ENCODE measurements around the gene MIA.
A peak's percentile ranks its signal among the peaks of the same experiment; 100 is the strongest.

The MIA gene

GRCh38 chr19:40739871-40740703 lies 35.2 kb upstream of the MIA start:
- no peaks in the 10 kb centered on the region for H3K9me3 ChIP-seq (ENCODE audit: control insufficient read depth in 2 of 2, low read length in 2 of 2)
- H3K27ac ChIP-seq (ENCODE audit: low read depth in 2 of 2, low read length in 2 of 2) = peak overlapping the region; percentile 1 to 23
- H3K4me1 ChIP-seq (ENCODE audit: control insufficient read depth in 2 of 2, insufficient read depth in 2 of 2, low read length in 2 of 2) = peaks cover 4 to 5% of the 10 kb centered on the region in 2 donors
- no peaks in the 10 kb centered on the region for H3K27me3 ChIP-seq (ENCODE audit: control insufficient read depth in 2 of 2, insufficient read depth in 2 of 2, low read length in 2 of 2)
- no peak overlapping the region for H3K4me3 ChIP-seq (ENCODE audit: low read length in 2 of 2)
- H3K36me3 ChIP-seq (ENCODE audit: control insufficient read depth in 2 of 2, insufficient read depth in 2 of 2, low read length in 2 of 2) = peaks cover 13 to 40% of the 10 kb centered on the region in 2 donors
- H3K9ac ChIP-seq (ENCODE audit: low read depth in 1 of 2, low read length in 2 of 2) = no peak overlapping the region

DNA sequence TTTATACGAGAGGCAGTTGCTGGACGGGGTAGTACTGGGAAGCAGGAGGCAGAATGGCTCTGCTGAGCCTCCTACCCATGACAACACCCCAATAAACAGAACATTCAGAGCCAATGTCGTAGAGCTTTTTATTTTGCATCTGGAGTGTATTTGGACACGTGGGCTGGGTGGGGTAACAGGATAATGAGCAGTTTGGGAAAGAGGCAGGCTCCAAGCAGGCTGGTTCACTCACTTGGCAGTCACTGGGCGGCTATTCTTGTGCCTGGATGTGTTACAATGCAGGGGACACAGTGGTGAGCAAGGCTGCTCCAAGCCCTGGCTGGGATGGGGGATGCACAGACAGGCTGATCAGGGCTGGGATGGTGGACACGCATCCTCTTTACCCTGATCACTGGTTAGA lies 34.6 kb upstream of the MIA start:
- Histone ChIP-seq H3K4me1 (ENCODE audit: control insufficient read depth in 2 of 2, insufficient read depth in 2 of 2, low read length in 2 of 2) (peaks cover 2% of the 10 kb centered on the region in 2 donors), H3K9me3 (ENCODE audit: control insufficient read depth in 2 of 2, low read length in 2 of 2) (no peaks in the 10 kb centered on the region), H3K36me3 (ENCODE audit: control insufficient read depth in 2 of 2, insufficient read depth in 2 of 2, low read length in 2 of 2) (peaks cover 13 to 33% of the 10 kb centered on the region in 2 donors), H3K9ac (ENCODE audit: low read depth in 1 of 2, low read length in 2 of 2) (no peak overlapping the region), H3K27ac (ENCODE audit: low read depth in 2 of 2, low read length in 2 of 2) (peak overlapping the region; percentile 1 to 22), H3K27me3 (ENCODE audit: control insufficient read depth in 2 of 2, insufficient read depth in 2 of 2, low read length in 2 of 2) (no peaks in the 10 kb centered on the region), H3K4me3 (ENCODE audit: low read length in 2 of 2) (no peak overlapping the region)

GRCh38 chr19:40741527-40742390 lies 33.6 kb upstream of the MIA start:
- no peaks in the 10 kb centered on the region for H3K27me3 ChIP-seq (ENCODE audit: control insufficient read depth in 2 of 2, insufficient read depth in 2 of 2, low read length in 2 of 2)
- H3K9me3 ChIP-seq (ENCODE audit: control insufficient read depth in 2 of 2, low read length in 2 of 2) = no peaks in the 10 kb centered on the region
- H3K9ac ChIP-seq (ENCODE audit: low read depth in 1 of 2, low read length in 2 of 2) = no peak overlapping the region
- no peak overlapping the region for H3K4me3 ChIP-seq (ENCODE audit: low read length in 2 of 2)
- peaks cover 0 to 2% of the 10 kb centered on the region in 2 donors for H3K4me1 ChIP-seq (ENCODE audit: control insufficient read depth in 2 of 2, insufficient read depth in 2 of 2, low read length in 2 of 2)
- peaks cover 13 to 32% of the 10 kb centered on the region in 2 donors for H3K36me3 ChIP-seq (ENCODE audit: control insufficient read depth in 2 of 2, insufficient read depth in 2 of 2, low read length in 2 of 2)
- no peak overlapping the region for H3K27ac ChIP-seq (ENCODE audit: low read depth in 2 of 2, low read length in 2 of 2)

- Histone ChIP-seq H3K4me1 (ENCODE audit: control insufficient read depth in 2 of 2, insufficient read depth in 2 of 2, low read length in 2 of 2) (peaks cover 0 to 2% of the 10 kb centered on the region in 2 donors), H3K27me3 (ENCODE audit: control insufficient read depth in 2 of 2, insufficient read depth in 2 of 2, low read length in 2 of 2) (no peaks in the 10 kb centered on the region), H3K27ac (ENCODE audit: low read depth in 2 of 2, low read length in 2 of 2) (no peak overlapping the region), H3K9me3 (ENCODE audit: control insufficient read depth in 2 of 2, low read length in 2 of 2) (no peaks in the 10 kb centered on the region), H3K9ac (ENCODE audit: low read depth in 1 of 2, low read length in 2 of 2) (no peak overlapping the region), H3K4me3 (ENCODE audit: low read length in 2 of 2) (no peak overlapping the region), H3K36me3 (ENCODE audit: control insufficient read depth in 2 of 2, insufficient read depth in 2 of 2, low read length in 2 of 2) (peaks cover 6 to 25% of the 10 kb centered on the region in 2 donors)
Measured at GRCh38 chr19:40742477-40742876, 32.8 kb upstream of the MIA start.

GRCh38 chr19:40742886-40743285 lies 32.4 kb upstream of the MIA start:
- H3K4me1 ChIP-seq (ENCODE audit: control insufficient read depth in 2 of 2, insufficient read depth in 2 of 2, low read length in 2 of 2) = peaks cover 0 to 2% of the 10 kb centered on the region in 2 donors
- H3K9ac ChIP-seq (ENCODE audit: low read depth in 1 of 2, low read length in 2 of 2) = no peak overlapping the region
- peaks cover 4 to 22% of the 10 kb centered on the region in 2 donors for H3K36me3 ChIP-seq (ENCODE audit: control insufficient read depth in 2 of 2, insufficient read depth in 2 of 2, low read length in 2 of 2)
- H3K27me3 ChIP-seq (ENCODE audit: control insufficient read depth in 2 of 2, insufficient read depth in 2 of 2, low read length in 2 of 2) = no peaks in the 10 kb centered on the region
- no peak overlapping the region for H3K4me3 ChIP-seq (ENCODE audit: low read length in 2 of 2)
- H3K27ac ChIP-seq (ENCODE audit: low read depth in 2 of 2, low read length in 2 of 2) = no peak overlapping the region
- no peaks in the 10 kb centered on the region for H3K9me3 ChIP-seq (ENCODE audit: control insufficient read depth in 2 of 2, low read length in 2 of 2)

DNA sequence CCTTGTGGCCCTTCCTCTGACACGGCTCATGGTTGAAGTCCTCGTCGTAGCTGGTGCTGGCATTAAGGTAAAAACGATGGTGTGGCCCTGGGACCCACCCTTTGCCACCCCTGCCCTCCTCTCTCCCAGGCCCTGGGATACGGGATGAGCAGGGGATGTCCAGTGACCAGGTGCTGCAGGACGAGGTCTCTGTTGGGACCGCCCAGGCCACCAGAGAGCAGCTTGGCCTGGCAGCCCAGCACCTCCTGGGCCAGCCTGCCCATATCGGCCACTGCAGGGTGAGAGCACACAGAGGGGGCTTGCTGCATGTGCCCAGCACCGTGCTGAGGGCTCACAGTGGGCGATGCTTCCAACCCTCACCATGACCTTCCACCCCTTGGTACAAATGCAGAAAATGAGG lies 31.4 kb upstream of the MIA start:
- Histone ChIP-seq H3K36me3 (ENCODE audit: control insufficient read depth in 2 of 2, insufficient read depth in 2 of 2, low read length in 2 of 2) (peaks cover 4 to 16% of the 10 kb centered on the region in 2 donors), H3K9me3 (ENCODE audit: control insufficient read depth in 2 of 2, low read length in 2 of 2) (no peaks in the 10 kb centered on the region), H3K27me3 (ENCODE audit: control insufficient read depth in 2 of 2, insufficient read depth in 2 of 2, low read length in 2 of 2) (no peaks in the 10 kb centered on the region), H3K4me3 (ENCODE audit: low read length in 2 of 2) (no peak overlapping the region), H3K9ac (ENCODE audit: low read depth in 1 of 2, low read length in 2 of 2) (no peak overlapping the region), H3K27ac (ENCODE audit: low read depth in 2 of 2, low read length in 2 of 2) (no peak overlapping the region), H3K4me1 (ENCODE audit: control insufficient read depth in 2 of 2, insufficient read depth in 2 of 2, low read length in 2 of 2) (peaks cover 0 to 2% of the 10 kb centered on the region in 2 donors)

DNA sequence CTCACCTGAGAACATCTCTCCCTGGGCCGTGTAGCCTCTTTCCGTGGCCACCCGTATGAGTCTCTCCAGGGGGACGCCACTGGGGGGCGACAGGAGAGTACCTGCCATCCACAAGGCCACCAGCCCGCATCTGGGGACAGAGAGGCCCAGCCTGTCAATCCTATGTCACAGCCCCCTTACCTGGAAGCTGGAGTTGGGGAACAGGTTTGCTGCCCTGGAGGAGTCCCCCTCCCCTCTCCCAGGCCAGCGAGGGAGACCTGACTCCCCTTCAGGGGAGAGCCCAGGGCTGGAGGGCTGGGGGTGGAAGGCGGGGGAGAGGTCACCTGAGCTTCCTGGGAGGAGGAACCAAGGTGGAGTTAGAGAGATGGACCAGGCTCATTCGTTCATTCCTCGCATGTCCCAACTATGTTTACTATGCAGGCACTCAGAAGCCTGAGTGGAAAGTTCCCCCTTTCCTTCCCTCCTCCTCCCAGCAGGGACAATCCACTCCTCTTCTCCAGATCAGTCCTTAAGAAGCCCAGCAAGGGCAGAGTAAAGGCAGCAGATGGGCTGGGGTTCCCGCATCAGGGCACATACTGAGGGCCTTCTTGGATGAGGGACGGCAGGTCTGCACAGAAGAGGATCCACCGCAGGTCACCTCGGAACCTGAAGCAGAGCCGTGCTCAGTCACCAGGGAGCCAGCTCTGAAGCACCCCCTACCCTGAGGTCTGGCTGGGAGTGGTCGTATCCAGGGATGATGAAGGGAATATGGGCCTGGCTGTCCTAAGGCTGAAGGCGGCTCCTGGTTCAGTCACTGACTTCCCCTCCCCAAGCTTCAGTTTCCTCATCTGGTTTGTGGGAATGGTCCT lies 30.5 kb upstream of the MIA start:
- Histone ChIP-seq H3K27ac (ENCODE audit: low read depth in 2 of 2, low read length in 2 of 2) (no peak overlapping the region), H3K4me1 (ENCODE audit: control insufficient read depth in 2 of 2, insufficient read depth in 2 of 2, low read length in 2 of 2) (peaks cover 6 to 7% of the 10 kb centered on the region in 2 donors), H3K9me3 (ENCODE audit: control insufficient read depth in 2 of 2, low read length in 2 of 2) (no peaks in the 10 kb centered on the region), H3K36me3 (ENCODE audit: control insufficient read depth in 2 of 2, insufficient read depth in 2 of 2, low read length in 2 of 2) (peaks cover 4 to 8% of the 10 kb centered on the region in 2 donors), H3K9ac (ENCODE audit: low read depth in 1 of 2, low read length in 2 of 2) (no peak overlapping the region), H3K27me3 (ENCODE audit: control insufficient read depth in 2 of 2, insufficient read depth in 2 of 2, low read length in 2 of 2) (no peaks in the 10 kb centered on the region), H3K4me3 (ENCODE audit: low read length in 2 of 2) (no peak overlapping the region)

DNA sequence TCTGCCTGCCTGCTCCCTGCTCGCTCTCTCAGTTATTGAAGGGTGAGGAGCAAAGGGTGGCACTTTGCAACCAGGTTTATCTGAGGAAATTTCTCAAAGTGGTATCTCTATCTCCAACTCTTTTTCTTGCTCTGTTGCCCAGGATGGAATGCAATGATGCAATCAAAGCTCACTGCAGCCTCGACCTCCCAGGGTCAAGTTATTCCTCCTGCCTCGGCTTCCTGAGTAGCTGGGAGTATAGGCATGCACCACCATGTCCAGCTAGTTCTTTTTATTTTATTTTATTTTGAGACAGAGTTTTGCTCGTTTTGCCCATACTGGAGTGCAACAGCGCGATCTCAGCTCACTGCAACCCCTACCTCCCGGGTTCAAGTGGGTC lies 29.9 kb upstream of the MIA start:
- Histone ChIP-seq H3K9me3 (ENCODE audit: control insufficient read depth in 2 of 2, low read length in 2 of 2) (no peaks in the 10 kb centered on the region), H3K27me3 (ENCODE audit: control insufficient read depth in 2 of 2, insufficient read depth in 2 of 2, low read length in 2 of 2) (no peaks in the 10 kb centered on the region), H3K4me1 (ENCODE audit: control insufficient read depth in 2 of 2, insufficient read depth in 2 of 2, low read length in 2 of 2) (peaks cover 6 to 11% of the 10 kb centered on the region in 2 donors), H3K36me3 (ENCODE audit: control insufficient read depth in 2 of 2, insufficient read depth in 2 of 2, low read length in 2 of 2) (peaks cover 4% of the 10 kb centered on the region in 2 donors), H3K27ac (ENCODE audit: low read depth in 2 of 2, low read length in 2 of 2) (no peak overlapping the region), H3K9ac (ENCODE audit: low read depth in 1 of 2, low read length in 2 of 2) (no peak overlapping the region), H3K4me3 (ENCODE audit: low read length in 2 of 2) (no peak overlapping the region)

GRCh38 chr19:40747536-40747935 lies 27.8 kb upstream of the MIA start:
- H3K9ac ChIP-seq (ENCODE audit: low read depth in 1 of 2, low read length in 2 of 2) = no peak overlapping the region
- H3K4me1 ChIP-seq (ENCODE audit: control insufficient read depth in 2 of 2, insufficient read depth in 2 of 2, low read length in 2 of 2) = peaks cover 6 to 18% of the 10 kb centered on the region in 2 donors
- H3K27ac ChIP-seq (ENCODE audit: low read depth in 2 of 2, low read length in 2 of 2) = no peak overlapping the region
- peaks cover 0 to 2% of the 10 kb centered on the region in 2 donors for H3K36me3 ChIP-seq (ENCODE audit: control insufficient read depth in 2 of 2, insufficient read depth in 2 of 2, low read length in 2 of 2)
- no peaks in the 10 kb centered on the region for H3K27me3 ChIP-seq (ENCODE audit: control insufficient read depth in 2 of 2, insufficient read depth in 2 of 2, low read length in 2 of 2)
- no peak overlapping the region for H3K4me3 ChIP-seq (ENCODE audit: low read length in 2 of 2)
- no peaks in the 10 kb centered on the region for H3K9me3 ChIP-seq (ENCODE audit: control insufficient read depth in 2 of 2, low read length in 2 of 2)
